ENCODE results near the gene C18orf63.

DNA sequence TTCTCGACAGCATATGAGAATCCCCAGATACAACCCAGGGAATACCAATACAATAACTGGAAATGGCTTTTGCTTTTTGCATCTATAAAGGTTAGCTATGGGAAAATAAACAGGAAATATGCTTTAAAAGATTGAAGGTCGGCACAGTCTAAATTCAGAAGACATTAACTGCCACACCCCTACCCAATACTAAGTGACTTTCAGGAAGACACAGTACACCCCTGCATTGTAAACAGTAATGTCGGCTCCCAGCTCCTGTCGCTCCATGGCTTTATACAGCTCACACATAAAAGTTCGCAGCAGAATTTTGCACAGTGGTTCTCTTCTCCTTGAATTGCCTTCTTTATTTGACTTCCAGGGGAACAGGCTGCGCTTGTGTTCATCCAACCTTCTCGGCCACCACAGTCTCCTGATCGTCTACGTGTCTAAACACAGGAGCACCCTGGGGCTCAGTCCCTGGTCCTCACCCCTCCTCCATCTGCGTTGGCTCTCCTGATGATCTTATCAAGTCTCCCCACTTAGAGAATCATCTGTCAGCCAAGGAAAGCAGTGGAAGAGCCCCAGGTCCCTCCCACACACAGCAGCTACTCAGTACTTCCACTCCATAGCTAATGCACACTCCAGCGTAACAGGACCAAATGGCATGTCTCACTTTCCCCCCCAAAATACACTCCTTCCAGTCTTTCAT is 46.6 kb upstream of the C18orf63 start:
- TF ChIP-seq, protein P1, sequence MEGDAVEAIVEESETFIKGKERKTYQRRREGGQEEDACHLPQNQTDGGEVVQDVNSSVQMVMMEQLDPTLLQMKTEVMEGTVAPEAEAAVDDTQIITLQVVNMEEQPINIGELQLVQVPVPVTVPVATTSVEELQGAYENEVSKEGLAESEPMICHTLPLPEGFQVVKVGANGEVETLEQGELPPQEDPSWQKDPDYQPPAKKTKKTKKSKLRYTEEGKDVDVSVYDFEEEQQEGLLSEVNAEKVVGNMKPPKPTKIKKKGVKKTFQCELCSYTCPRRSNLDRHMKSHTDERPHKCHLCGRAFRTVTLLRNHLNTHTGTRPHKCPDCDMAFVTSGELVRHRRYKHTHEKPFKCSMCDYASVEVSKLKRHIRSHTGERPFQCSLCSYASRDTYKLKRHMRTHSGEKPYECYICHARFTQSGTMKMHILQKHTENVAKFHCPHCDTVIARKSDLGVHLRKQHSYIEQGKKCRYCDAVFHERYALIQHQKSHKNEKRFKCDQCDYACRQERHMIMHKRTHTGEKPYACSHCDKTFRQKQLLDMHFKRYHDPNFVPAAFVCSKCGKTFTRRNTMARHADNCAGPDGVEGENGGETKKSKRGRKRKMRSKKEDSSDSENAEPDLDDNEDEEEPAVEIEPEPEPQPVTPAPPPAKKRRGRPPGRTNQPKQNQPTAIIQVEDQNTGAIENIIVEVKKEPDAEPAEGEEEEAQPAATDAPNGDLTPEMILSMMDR (IDR thresholded peaks at IDR 0.05) = no peak
- TF ChIP-seq POLR2A (IDR thresholded peaks at IDR 0.05) = no peak
